SK-N-SH (cell line): ENCODE data around the gene IQCF2.
"Not testable (repeated sequence)": the region's sequence is repeated elsewhere in the genome, so short reads cannot be mapped to it uniquely, and the experiment has no call there.

Experiments used
- CHD2 ChIP-seq: fragments of 150-350 bp; IDR thresholded peaks from 2 replicates; pipeline ENCODE4 v1.6.1; 2018; ENCODE audit warnings: low read length; ENCODE audit not compliant: partially characterized antibody
- GABPA ChIP-seq: IDR thresholded peaks from 2 replicates; pipeline ENCODE4 v1.4.0; 2012; ENCODE audit warnings: low read depth, mild to moderate bottlenecking
- JUND ChIP-seq: IDR thresholded peaks from 2 replicates; pipeline ENCODE4 v1.4.0; 2012
- RAD21 ChIP-seq: IDR thresholded peaks from 2 replicates; pipeline ENCODE4 v1.6.1; 2012; ENCODE audit warnings: mild to moderate bottlenecking, low read length
- RFX5 ChIP-seq: IDR thresholded peaks from 2 replicates; pipeline ENCODE4 v1.6.1; 2012; ENCODE audit warnings: mild to moderate bottlenecking, improper control_type of control experiment, low read length
- SIN3A ChIP-seq: IDR thresholded peaks from 2 replicates; pipeline ENCODE4 v1.6.1; 2012; ENCODE audit warnings: low read depth, mild to moderate bottlenecking, low read length, moderate library complexity, borderline replicate concordance
- TCF12 ChIP-seq: IDR thresholded peaks from 2 replicates; pipeline ENCODE4 v1.4.0; 2012
- TEAD4 ChIP-seq: IDR thresholded peaks from 2 replicates; pipeline ENCODE4 v1.4.0; 2012; ENCODE audit warnings: mild to moderate bottlenecking, borderline replicate concordance; ENCODE audit not compliant: insufficient read depth
- YY1 ChIP-seq: IDR thresholded peaks from 2 replicates; pipeline ENCODE4 v1.4.0; 2012; ENCODE audit warnings: low read depth, mild to moderate bottlenecking
- TF ChIP-seq, protein P1 (sequence below): fragments of 200-600 bp; sonication (generic); IDR thresholded peaks from 2 replicates; pipeline ENCODE4 v1.6.1; 2017; ENCODE audit warnings: antibody characterized with exemption, mild to moderate bottlenecking, moderate library complexity
- TF ChIP-seq, protein P2 (sequence below): fragments of 150-350 bp; IDR thresholded peaks from 2 replicates; pipeline ENCODE4 v1.6.1; 2017; ENCODE audit warnings: antibody characterized with exemption, low read length, low read depth, borderline replicate concordance

DNA sequence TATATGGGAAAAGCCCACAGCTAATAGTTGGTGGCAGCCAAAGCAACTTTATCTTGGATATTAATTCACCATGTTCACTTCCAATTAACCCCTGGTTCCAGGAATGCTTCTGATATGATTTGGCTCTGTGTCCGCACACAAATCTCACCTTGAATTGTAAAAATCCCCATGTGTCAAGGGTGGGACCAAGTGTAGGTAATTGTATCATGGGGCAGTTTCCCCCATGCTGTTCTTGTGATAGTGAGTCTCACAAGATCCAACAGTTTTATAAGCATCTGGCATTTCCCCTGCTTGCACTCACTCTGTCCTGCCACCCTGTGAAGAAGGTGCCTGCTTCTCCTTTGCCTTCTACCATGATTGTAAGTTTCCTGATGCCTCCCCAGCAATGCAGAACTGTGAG, 7.5 kb downstream of the IQCF2 start:
- TF ChIP-seq, protein P1, sequence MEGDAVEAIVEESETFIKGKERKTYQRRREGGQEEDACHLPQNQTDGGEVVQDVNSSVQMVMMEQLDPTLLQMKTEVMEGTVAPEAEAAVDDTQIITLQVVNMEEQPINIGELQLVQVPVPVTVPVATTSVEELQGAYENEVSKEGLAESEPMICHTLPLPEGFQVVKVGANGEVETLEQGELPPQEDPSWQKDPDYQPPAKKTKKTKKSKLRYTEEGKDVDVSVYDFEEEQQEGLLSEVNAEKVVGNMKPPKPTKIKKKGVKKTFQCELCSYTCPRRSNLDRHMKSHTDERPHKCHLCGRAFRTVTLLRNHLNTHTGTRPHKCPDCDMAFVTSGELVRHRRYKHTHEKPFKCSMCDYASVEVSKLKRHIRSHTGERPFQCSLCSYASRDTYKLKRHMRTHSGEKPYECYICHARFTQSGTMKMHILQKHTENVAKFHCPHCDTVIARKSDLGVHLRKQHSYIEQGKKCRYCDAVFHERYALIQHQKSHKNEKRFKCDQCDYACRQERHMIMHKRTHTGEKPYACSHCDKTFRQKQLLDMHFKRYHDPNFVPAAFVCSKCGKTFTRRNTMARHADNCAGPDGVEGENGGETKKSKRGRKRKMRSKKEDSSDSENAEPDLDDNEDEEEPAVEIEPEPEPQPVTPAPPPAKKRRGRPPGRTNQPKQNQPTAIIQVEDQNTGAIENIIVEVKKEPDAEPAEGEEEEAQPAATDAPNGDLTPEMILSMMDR, result not testable (repeated sequence)
- TF ChIP-seq GABPA, JUND, CHD2, RAD21, YY1, TEAD4, RFX5, SIN3A, TCF12: not testable (repeated sequence)
- TF ChIP-seq, protein P2, sequence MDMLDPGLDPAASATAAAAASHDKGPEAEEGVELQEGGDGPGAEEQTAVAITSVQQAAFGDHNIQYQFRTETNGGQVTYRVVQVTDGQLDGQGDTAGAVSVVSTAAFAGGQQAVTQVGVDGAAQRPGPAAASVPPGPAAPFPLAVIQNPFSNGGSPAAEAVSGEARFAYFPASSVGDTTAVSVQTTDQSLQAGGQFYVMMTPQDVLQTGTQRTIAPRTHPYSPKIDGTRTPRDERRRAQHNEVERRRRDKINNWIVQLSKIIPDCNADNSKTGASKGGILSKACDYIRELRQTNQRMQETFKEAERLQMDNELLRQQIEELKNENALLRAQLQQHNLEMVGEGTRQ, result not testable (repeated sequence)
